Measurements from ENCODE around the gene GRXCR1. TPM values are rescaled to one million over a fixed set of nuclear protein-coding genes. Genes with fewer than 3 reads are reported as not detected.
A peak's percentile ranks its signal among the peaks of the same experiment; 100 is the strongest.

The GRXCR1 gene
- not detected for total RNA-seq

DNA sequence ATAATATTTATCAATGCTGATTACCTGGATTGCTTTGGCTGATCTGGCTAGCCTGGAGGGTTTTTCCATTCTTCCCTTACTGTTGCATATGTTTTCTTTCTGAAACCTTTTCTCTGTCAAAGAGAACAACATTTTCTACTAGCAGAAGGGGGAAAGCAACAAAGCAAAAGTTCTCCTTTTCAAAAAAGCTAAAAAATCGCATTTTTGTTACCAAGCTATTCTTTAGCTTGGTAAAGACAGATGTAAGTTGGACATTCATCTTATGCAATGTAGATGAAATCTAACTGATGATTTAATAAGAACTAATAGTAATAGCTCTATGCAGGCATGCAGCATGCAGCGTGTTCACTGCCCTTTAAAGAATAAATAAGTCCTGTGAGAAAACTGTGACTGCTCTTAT is at the start of gene GRXCR1:
TSS of gene GRXCR1 (plus strand) at position 301 of the 400 bp plus-strand sequence. CDS start 554 bp downstream, outside the sequence.
- DNase-seq (ENCODE audit: low spot score): no peak

GRCh38 chr4:42843694-42844093 is 48.8 kb upstream of the GRXCR1 start:
- no peak for DNase-seq (ENCODE audit: low spot score)

GRCh38 chr4:42844422-42845070 is 48.0 kb upstream of the GRXCR1 start:
- no peak for DNase-seq (ENCODE audit: low spot score)

DNA sequence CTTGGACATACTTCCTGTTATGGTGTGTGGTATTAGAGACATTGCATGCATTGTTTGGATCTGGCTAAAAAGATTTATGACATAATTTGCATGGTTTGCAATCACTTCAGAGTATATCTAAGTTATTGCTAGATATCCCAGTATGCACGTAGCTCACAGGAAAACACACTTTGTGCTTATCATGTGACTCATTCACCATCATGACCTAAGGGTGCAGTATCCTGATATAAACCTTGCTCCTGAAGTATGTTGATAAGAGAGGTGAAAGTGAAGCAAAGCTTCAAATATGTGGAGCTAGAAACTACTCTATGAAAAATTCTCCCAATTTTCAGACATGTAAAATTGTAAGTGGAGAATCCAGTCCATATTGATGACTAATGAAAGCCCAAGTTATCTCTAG is 46.9 kb upstream of the GRXCR1 start:
- DNase-seq (ENCODE audit: low spot score): no peak

- no peak for DNase-seq (ENCODE audit: low spot score)
Observed at GRCh38 chr4:42855779-42856178, 36.7 kb upstream of the GRXCR1 start.

- DNase-seq (ENCODE audit: low spot score): peak; percentile 47
Observed at GRCh38 chr4:42865572-42866189, 26.8 kb upstream of the GRXCR1 start.

- no peak for DNase-seq (ENCODE audit: low spot score)
Observed at GRCh38 chr4:42871261-42871660, 21.3 kb upstream of the GRXCR1 start.

- no peak for DNase-seq (ENCODE audit: low spot score)
Observed at GRCh38 chr4:42871671-42872290, 20.7 kb upstream of the GRXCR1 start.

GRCh38 chr4:42878863-42879262 is 13.7 kb upstream of the GRXCR1 start:
- DNase-seq (ENCODE audit: low spot score): no peak

DNA sequence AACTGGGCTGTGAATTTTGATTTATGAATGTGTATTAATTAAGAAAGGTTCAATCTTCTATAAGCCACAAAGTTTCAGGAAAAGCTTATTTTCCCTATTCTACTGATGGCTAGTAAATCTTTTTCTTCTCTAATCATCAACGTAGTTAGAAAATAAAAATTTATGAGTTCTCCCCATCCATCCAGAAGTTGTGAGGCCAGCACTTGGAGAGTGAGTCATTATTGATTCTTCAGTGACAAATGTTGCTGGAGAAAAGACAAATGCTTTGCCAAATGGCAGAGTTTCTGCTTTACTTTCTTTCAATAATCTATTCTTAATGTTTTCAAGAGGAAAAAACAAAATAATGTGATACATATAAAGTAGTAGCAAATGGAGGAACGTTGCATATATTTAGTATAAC is 11.3 kb upstream of the GRXCR1 start:
- no peak for DNase-seq (ENCODE audit: low spot score)

- DNase-seq (ENCODE audit: low spot score): no peak
Observed at GRCh38 chr4:42891644-42892043, 869 bp upstream of the GRXCR1 start.

- DNase-seq (ENCODE audit: low spot score): no peak
Observed at GRCh38 chr4:42895452-42895851, 2.9 kb downstream of the GRXCR1 start.

- no peak for DNase-seq (ENCODE audit: low spot score)
Observed at GRCh38 chr4:42904986-42905385, 12.5 kb downstream of the GRXCR1 start.

- DNase-seq (ENCODE audit: low spot score): no peak
Observed at GRCh38 chr4:42905591-42905990, 13.1 kb downstream of the GRXCR1 start.

DNA sequence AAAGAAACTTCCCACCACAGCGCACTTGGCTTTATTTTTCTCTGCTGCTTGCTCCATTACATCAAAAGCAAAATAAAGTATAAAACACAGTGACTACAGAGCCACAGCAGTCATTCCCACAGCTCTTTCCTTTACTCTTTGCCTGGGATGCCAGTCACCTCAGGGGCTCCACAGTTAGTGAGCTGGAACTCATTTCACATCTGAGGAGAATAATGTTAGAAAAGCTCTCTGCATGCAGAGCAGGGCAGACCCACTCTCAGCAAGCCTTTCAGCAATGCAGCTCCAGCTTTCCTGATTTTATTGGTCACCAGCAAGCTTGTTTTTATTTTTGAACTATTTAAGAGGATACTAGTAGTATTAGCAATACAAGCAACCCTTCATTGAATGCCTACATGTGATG is 13.8 kb downstream of the GRXCR1 start:
- no peak for DNase-seq (ENCODE audit: low spot score)

DNA sequence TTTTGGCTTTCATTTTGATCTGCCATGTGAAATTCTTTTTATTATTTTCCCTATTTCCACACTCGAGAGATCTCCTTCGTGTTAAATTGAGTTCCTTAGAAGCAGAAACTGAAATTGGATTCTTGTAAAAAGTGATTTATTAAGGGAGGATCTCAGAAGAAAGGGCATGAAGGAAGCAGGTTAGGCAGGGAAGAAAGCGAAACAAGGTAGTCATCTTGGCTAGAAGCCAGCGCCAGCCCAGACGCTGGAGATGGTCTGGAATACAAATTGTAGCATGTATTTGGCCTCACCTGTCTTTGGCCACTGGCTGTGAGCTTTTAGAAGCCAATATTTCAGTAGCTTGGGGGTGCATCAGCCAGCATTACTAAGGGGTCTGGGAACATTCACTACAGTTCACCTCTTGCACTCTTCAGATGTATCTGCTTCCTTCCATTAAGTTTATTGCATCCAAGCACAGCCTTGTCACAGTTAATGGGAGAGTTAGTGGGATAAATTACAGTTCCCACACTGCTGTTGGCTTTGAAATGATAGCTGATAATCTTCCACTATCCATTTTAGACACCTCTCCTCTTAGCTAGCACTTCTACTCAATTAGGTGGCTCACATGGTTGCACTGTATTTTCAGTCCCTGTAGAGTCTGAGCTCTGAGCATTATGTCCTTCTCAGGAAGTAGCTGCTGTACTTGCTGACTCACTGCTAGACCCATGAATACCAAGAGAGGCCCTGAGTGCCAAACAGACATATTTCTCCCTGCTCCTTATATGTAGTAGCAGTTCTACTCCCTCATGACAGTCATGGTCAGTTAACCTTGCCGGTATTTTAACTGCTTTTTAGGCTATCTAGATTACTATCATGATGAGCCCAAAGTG is 14.6 kb downstream of the GRXCR1 start:
- peak; percentile 11 for DNase-seq (ENCODE audit: low spot score)

DNA sequence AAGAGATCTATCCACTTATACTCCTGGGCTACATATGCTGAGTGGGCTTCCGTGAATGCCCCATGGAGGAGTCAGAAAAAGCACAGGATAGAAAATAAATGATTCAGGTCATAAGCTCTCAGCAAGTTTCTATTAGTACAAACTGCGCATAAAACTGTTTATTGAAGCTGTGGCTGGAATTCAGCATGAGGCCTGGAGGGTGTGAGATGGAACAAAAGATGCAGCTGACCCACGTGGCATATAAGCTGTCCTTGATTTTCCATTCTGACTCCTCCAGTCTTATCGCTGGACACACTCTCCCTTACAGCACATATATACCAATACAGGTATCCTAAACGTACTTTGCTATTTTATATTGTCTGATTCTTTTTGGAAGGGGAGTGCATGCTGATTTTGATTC is 17.9 kb downstream of the GRXCR1 start:
- no peak for DNase-seq (ENCODE audit: low spot score)

- no peak for DNase-seq (ENCODE audit: low spot score)
Observed at GRCh38 chr4:42914937-42915336, 22.4 kb downstream of the GRXCR1 start.

DNA sequence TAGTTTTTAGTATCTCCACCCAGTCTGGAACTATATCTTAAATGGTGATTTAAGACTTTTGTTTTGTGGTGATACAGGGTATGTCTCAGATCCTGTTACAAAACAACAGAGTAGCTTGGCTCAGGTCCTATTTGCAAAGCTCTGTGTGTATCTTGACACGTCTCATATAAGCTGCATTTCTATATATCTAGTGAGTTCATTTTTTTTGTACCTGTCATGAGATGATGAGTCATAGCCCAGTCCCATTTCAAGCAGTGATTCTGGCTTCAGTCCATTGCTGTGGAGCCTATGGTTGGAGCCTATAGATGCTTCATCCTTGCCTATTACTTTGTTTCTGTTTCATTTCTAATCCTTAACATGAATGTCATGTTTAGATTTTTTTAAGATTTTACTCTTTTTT is 23.0 kb downstream of the GRXCR1 start:
- no peak for DNase-seq (ENCODE audit: low spot score)

DNA sequence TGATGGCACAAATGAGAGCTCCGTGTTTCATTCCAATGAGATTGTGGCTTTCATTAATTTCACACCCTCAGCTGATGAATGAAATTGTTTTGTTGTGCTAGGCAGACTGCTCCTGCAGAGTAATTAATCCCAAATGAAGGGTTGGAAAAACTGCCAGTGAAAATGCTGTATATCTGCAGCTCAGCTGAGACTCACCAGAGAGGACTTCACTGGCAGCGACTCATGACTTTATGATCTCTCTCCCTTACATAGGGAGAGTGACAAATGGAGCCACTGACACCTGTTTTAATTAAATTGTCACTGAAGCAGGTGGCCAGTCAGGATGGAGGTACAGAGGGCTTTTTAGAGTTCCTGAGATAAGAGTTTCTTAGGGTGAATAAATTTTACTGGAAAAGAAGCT is 24.8 kb downstream of the GRXCR1 start:
- DNase-seq (ENCODE audit: low spot score): no peak

DNA sequence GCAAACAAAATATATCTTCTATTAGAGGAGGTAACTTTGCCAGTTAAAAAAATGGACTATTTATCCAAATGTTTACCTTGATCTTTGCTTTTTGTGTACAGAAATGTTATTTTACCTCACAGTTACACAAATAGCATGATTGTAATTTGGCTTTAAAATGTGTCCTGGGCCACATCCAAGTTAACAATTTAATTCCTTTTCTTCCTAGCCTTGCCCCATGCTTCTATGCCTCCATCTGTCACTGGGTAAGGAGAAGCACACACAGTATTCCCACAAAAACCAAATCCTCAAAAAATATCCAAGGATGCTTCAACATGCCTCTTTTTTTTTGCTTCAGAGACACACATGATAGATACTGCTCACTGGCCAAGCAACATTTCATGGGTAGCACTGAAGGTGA is 30.9 kb downstream of the GRXCR1 start:
- DNase-seq (ENCODE audit: low spot score): no peak

GRCh38 chr4:42925921-42926320 is 33.4 kb downstream of the GRXCR1 start:
- DNase-seq (ENCODE audit: low spot score): no peak
